Karpas-422 (cell line): Measurements from ENCODE around the gene SKI. TPM values are rescaled to one million over a fixed set of nuclear protein-coding genes. Genes with fewer than 3 reads are reported as not detected.

Experiments
- DNase-seq: peaks from one replicate; pipeline ENCODE4 v3.0.0-alpha.2; 2015
- H2AFZ ChIP-seq: fragments of 200-600 bp; sonication (generic); 2 replicates; pipeline ENCODE4 v1.6.1; 2014; ENCODE audit warnings: antibody characterized with exemption, low read length, mixed read lengths
- H3K27ac ChIP-seq: fragments of 200-600 bp; sonication (generic); 2 replicates; pipeline ENCODE4 v1.5.1; 2014; ENCODE audit warnings: mild to moderate bottlenecking, low read length, moderate library complexity
- H3K27me3 ChIP-seq: fragments of 200-600 bp; sonication (generic); 2 replicates; pipeline ENCODE4 v1.6.1; 2014; ENCODE audit warnings: low read length, mixed read lengths
- H3K36me3 ChIP-seq: fragments of 200-600 bp; sonication (generic); 2 replicates; pipeline ENCODE4 v1.6.1; 2014; ENCODE audit warnings: low read length, mixed read lengths; ENCODE audit not compliant: insufficient read depth
- H3K4me1 ChIP-seq: fragments of 200-600 bp; sonication (generic); 2 replicates; pipeline ENCODE4 v1.6.1; 2014; ENCODE audit warnings: mild to moderate bottlenecking, low read length, mixed read lengths
- H3K4me2 ChIP-seq: fragments of 200-600 bp; sonication (generic); 2 replicates; pipeline ENCODE4 v1.6.1; 2014; ENCODE audit warnings: low read length, low read depth, mild to moderate bottlenecking; ENCODE audit not compliant: poor library complexity, severe bottlenecking
- H3K4me3 ChIP-seq: fragments of 200-600 bp; sonication (generic); 2 replicates; pipeline ENCODE4 v1.5.1; 2014; ENCODE audit warnings: mild to moderate bottlenecking, antibody characterized with exemption, low read length, mixed read lengths
- H3K79me2 ChIP-seq: fragments of 200-600 bp; sonication (generic); 2 replicates; pipeline ENCODE4 v1.6.1; 2014; ENCODE audit warnings: mild to moderate bottlenecking, low read length, mixed read lengths
- H3K9ac ChIP-seq: fragments of 200-600 bp; sonication (generic); 2 replicates; pipeline ENCODE4 v1.6.0; 2014; ENCODE audit warnings: low read length
- H3K9me2 ChIP-seq: fragments of 200-600 bp; sonication (generic), shearing (Covaris generic); replicated peaks from 2 replicates; pipeline ENCODE4 v1.6.0; 2014; ENCODE audit warnings: mild to moderate bottlenecking, low read length, moderate library complexity; ENCODE audit not compliant: insufficient read depth
- H3K9me3 ChIP-seq: fragments of 300-700, 200-600 bp; sonication (generic); 2 replicates; pipeline ENCODE4 v1.6.1; 2014; ENCODE audit warnings: low read length, mixed read lengths
- H4K20me1 ChIP-seq: fragments of 200-600 bp; sonication (generic); 2 replicates; pipeline ENCODE4 v1.6.1; 2014; ENCODE audit warnings: mild to moderate bottlenecking, antibody characterized with exemption, low read length, low read depth; ENCODE audit not compliant: insufficient read depth
- total RNA-seq: library from RNA; depleted of rRNA; stranded (reverse); fragments of >200 nt; shearing (Covaris generic); gene quantifications from 2 replicates; pipeline ENCODE4 v1.2.3, GENCODE V29; 2014; ENCODE audit warnings: low replicate concordance; rRNA removed

SKI gene
- total RNA-seq, 1 experiment from 2014 or later = 1.7 TPM

DNA sequence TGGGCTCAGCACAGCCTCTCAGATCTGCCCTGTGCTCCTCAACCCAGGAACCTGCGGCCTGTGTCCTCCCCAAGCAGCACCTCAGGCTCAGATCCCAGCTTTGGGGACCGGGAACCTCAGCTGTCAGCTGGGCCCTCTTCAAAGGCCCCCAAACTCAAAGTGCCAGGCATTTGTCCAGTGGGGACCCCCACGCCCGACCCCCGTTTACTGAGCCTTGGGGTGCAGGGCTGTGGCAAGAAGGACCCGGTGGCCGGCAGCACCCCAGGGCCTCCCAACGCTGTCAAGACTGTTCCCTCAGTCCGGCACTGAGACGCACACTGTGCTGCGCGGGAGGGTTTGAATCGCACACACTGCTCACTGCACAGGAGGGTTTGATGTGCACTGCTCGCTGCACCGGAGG is 128.3 kb downstream of the SKI start:
- no peak for DNase-seq
- Histone ChIP-seq H2AFZ (no peak overlapping the region), H3K4me3 (no peak overlapping the region), H3K9me2 (no peaks in the 10 kb centered on the region), H4K20me1 (no peaks in the 10 kb centered on the region), H3K4me2 (no peak overlapping the region), H3K27me3 (no peaks in the 10 kb centered on the region), H3K9ac (no peak overlapping the region), H3K4me1 (no peaks in the 10 kb centered on the region), H3K36me3 (no peaks in the 10 kb centered on the region), H3K79me2 (no peaks in the 10 kb centered on the region), H3K27ac (no peak overlapping the region), H3K9me3 (no peaks in the 10 kb centered on the region)

DNA sequence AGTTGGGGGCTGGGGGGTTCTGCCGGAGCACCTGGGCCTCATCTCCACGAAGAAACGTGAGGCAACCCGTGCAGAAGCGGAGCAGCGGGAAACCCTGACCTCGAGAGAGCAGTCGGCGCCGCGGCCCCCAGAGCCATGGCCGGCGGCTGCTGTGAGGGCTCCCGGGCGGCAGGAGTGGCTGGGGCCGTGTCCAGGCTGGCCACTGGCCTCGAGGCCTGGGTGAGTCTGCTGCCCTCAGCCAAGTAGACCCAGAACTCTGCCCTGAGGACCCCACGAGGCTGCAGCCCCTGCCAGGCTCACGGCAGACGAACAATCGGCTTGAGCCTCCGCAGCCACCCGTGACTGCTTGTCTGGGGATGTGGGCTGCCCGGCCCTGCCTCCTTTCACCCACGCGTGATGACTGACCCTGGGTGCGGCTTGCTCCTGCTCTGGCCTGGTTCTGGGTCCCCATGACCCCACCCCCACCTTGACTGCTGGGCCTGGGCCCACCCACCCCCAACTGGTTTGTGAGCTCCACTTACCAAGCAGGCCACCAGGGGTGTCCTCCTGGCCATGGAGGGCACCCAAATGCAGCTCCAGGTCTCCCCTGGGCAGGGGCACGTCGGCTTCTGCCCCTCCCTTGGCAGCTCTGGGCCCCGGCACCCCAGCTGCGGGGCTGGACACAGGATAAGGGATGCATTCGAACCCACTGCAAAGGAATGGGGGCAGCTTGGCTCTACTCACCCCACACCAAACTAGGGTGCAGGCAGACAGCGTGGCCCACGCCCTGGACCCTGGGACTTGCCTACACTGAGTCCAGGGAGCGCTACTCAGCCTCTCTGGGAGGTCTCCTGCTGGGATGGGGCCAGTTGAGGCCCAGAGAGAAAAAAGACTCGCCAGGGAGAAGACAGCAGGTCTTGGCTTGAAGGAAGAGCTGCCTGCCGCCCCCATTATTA is 129.1 kb downstream of the SKI start:
- no peaks in the 10 kb centered on the region for H3K9me3 ChIP-seq
- H3K36me3 ChIP-seq = no peaks in the 10 kb centered on the region
- H3K27ac ChIP-seq = no peak overlapping the region
- no peaks in the 10 kb centered on the region for H3K9me2 ChIP-seq
- H3K79me2 ChIP-seq = no peaks in the 10 kb centered on the region
- no peak overlapping the region for H2AFZ ChIP-seq
- H3K9ac ChIP-seq = no peak overlapping the region
- no peaks in the 10 kb centered on the region for H3K27me3 ChIP-seq
- H3K4me3 ChIP-seq = no peak overlapping the region
- H4K20me1 ChIP-seq = no peaks in the 10 kb centered on the region
- no peaks in the 10 kb centered on the region for H3K4me1 ChIP-seq
- DNase-seq = no peak
- no peak overlapping the region for H3K4me2 ChIP-seq

DNA sequence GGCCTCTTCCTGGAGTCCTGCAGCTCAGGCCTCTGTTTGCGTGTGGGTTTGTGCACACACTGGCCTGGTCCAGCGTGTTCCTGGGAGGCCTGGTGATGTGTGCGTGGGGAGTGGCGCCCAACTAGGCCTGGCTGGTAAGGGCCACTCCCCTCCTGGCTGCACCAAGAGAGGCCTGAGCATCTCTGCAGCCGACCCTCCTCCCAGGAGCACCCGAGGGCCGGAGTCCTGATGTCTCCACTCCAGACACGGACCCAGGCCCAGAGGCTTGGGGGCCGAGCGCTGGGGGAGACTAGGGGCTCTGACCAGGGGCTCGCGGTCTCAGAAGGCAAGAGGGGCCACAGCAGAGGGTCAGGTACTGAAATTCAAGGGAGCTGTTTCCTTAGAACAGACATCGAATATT is 130.0 kb downstream of the SKI start:
- no peaks in the 10 kb centered on the region for H3K79me2 ChIP-seq
- no peak overlapping the region for H3K4me2 ChIP-seq
- DNase-seq = no peak
- H3K27me3 ChIP-seq = no peaks in the 10 kb centered on the region
- no peak overlapping the region for H3K27ac ChIP-seq
- no peak overlapping the region for H3K4me3 ChIP-seq
- no peaks in the 10 kb centered on the region for H3K9me2 ChIP-seq
- H4K20me1 ChIP-seq = no peaks in the 10 kb centered on the region
- no peak overlapping the region for H3K9ac ChIP-seq
- no peaks in the 10 kb centered on the region for H3K9me3 ChIP-seq
- H2AFZ ChIP-seq = no peak overlapping the region
- H3K36me3 ChIP-seq = no peaks in the 10 kb centered on the region
- H3K4me1 ChIP-seq = no peaks in the 10 kb centered on the region

GRCh38 chr1:2358651-2359640 is 130.8 kb downstream of the SKI start:
- no peaks in the 10 kb centered on the region for H3K27me3 ChIP-seq

More at GRCh38 chr1:2358651-2359640, 130.8 kb downstream of the SKI start:
- Histone ChIP-seq H3K9me2 (no peaks in the 10 kb centered on the region), H3K36me3 (no peaks in the 10 kb centered on the region), H3K79me2 (no peaks in the 10 kb centered on the region), H3K9ac (no peak overlapping the region), H3K4me3 (no peak overlapping the region), H2AFZ (no peak overlapping the region), H4K20me1 (no peaks in the 10 kb centered on the region), H3K4me2 (no peak overlapping the region), H3K4me1 (no peaks in the 10 kb centered on the region), H3K27ac (no peak overlapping the region), H3K9me3 (no peaks in the 10 kb centered on the region)
- DNase-seq = no peak

Other genes with a start within 250 kb of the SKI start
- not detected in 2 replicates for gene CFAP74, start 224.5 kb upstream of the SKI start, total RNA-seq
- not detected in 2 replicates for gene GABRD, start 209.0 kb upstream of the SKI start, total RNA-seq
- gene PRKCZ, start 177.9 kb upstream of the SKI start, total RNA-seq = not detected in 2 replicates
- gene FAAP20, start 33.5 kb upstream of the SKI start, total RNA-seq = 20.1 and 84.8 TPM in 2 replicates
- gene MORN1, start 163.2 kb downstream of the SKI start, total RNA-seq = 6.2 and 9.8 TPM in 2 replicates
- gene RER1, start 163.5 kb downstream of the SKI start, total RNA-seq = 57.2 and 108 TPM in 2 replicates
- gene PEX10, start 184.2 kb downstream of the SKI start, total RNA-seq = 21.4 and 32.4 TPM in 2 replicates
- 0.11 and 0.19 TPM in 2 replicates for gene PLCH2, start 248.0 kb downstream of the SKI start, total RNA-seq